BE2C (cell line): Measurements from ENCODE around the gene TUSC2.
A peak's percentile ranks its signal among the peaks of the same experiment; 100 is the strongest.

Source experiments
- DNase-seq: peaks from one replicate; pipeline ENCODE4 v3.0.0-alpha.2; 2020
- H3K27me3 ChIP-seq: fragments of 250-450 bp; sonication (Bioruptor Pico); 2 replicates; pipeline ENCODE4 v1.5.1; 2020; ENCODE audit warnings: mild to moderate bottlenecking
- H3K36me3 ChIP-seq: fragments of 250-450 bp; sonication (Bioruptor Pico); 2 replicates; pipeline ENCODE4 v1.5.1; 2020; ENCODE audit warnings: mild to moderate bottlenecking
- H3K4me1 ChIP-seq: fragments of 250-450 bp; sonication (Bioruptor Pico); 2 replicates; pipeline ENCODE4 v1.5.1; 2020
- H3K4me3 ChIP-seq: 2 replicates; pipeline ENCODE4 v1.5.1; 2011; ENCODE audit warnings: low read depth, low read length
- H3K9me3 ChIP-seq: fragments of 250-450 bp; sonication (Bioruptor Pico); 2 replicates; pipeline ENCODE4 v1.5.1; 2020
- TF ChIP-seq, protein P1 (sequence below): IDR thresholded peaks from 2 replicates; pipeline ENCODE4 v1.5.1; 2012; ENCODE audit warnings: mild to moderate bottlenecking, low read depth, low read length

The TUSC2 gene

GRCh38 chr3:50325113-50325480 is 2.9 kb downstream of the TUSC2 start:
- H3K4me1 ChIP-seq = peaks cover 3% of the 10 kb centered on the region
- no peak overlapping the region for H3K4me3 ChIP-seq
- TF ChIP-seq, protein P1, sequence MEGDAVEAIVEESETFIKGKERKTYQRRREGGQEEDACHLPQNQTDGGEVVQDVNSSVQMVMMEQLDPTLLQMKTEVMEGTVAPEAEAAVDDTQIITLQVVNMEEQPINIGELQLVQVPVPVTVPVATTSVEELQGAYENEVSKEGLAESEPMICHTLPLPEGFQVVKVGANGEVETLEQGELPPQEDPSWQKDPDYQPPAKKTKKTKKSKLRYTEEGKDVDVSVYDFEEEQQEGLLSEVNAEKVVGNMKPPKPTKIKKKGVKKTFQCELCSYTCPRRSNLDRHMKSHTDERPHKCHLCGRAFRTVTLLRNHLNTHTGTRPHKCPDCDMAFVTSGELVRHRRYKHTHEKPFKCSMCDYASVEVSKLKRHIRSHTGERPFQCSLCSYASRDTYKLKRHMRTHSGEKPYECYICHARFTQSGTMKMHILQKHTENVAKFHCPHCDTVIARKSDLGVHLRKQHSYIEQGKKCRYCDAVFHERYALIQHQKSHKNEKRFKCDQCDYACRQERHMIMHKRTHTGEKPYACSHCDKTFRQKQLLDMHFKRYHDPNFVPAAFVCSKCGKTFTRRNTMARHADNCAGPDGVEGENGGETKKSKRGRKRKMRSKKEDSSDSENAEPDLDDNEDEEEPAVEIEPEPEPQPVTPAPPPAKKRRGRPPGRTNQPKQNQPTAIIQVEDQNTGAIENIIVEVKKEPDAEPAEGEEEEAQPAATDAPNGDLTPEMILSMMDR = no peak
- H3K36me3 ChIP-seq = peaks cover 4% of the 10 kb centered on the region
- DNase-seq = no peak
- H3K27me3 ChIP-seq = no peaks in the 10 kb centered on the region
- no peaks in the 10 kb centered on the region for H3K9me3 ChIP-seq

DNA sequence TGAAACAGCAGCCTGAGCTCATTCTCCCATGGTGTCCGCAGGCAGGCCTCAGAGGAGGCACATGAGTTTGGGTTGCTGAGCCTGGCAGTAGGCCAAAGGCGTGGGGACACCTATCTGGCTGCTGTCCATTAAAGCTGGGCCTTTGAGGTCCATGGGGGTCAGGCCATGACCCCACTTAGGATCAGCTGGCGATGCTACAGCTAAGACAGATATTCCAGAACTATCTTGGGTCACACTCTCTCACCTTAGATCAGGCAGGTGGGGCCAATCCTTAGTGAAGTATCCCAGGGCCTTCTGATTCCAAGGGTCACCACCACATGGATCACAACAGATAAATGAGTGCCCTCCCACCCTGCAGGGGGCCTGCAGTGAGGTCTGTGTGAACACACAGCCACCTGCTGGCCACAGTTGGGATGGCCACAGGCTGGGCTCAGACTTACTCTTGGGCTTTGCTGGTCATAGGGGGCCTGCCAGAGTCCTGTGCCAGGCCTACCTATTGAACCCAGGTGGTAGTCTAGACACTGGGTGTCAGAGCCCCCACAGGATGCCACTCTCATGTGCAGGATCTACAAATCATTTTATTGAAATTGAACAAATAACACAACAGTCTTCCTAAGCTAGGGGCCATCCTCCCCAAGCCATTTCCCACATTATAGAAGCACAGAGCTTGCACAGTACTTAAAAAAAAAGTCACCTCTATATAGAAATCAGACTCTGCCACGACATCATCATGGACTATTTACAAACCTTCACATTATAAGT is 3.5 kb downstream of the TUSC2 start:
- Histone ChIP-seq H3K4me3 (no peak overlapping the region), H3K36me3 (peaks cover 6% of the 10 kb centered on the region), H3K27me3 (no peaks in the 10 kb centered on the region), H3K4me1 (peaks cover 3% of the 10 kb centered on the region), H3K9me3 (no peaks in the 10 kb centered on the region)
- peak; percentile 81 for DNase-seq
- TF ChIP-seq, protein P1 = peak; percentile 73

- Histone ChIP-seq H3K27me3 (no peaks in the 10 kb centered on the region), H3K4me3 (no peak overlapping the region), H3K9me3 (no peaks in the 10 kb centered on the region), H3K36me3 (peaks cover 15% of the 10 kb centered on the region), H3K4me1 (peaks cover 3% of the 10 kb centered on the region)
- TF ChIP-seq, protein P1 = no peak
- DNase-seq = no peak
Measured at GRCh38 chr3:50323614-50324199, 4.3 kb downstream of the TUSC2 start.

DNA sequence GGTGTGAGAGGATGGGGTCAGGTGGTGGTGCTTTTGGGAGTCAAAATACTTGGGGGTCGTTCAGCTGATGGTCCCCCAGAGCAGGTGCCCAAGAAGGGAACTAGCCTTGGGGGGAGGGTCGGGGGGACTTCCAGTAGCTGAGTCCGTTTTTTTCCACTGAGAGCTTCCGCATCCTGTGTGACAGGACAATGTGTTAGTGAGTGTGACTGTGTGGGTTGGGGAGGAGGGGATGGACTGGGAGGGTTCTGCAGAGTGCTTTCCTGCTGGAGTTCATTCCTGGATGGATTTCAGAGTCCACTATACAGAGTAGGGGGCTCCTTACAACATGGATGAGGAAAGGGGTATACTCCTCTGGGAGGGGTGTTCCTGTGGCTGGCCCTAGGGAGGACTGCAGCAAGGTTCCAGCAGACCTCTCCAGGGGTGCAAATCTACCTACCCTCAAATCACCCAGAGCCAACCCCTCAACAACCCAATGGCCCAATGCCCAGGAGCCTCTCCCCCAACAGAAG is 4.9 kb downstream of the TUSC2 start:
- peaks cover 3% of the 10 kb centered on the region for H3K4me1 ChIP-seq
- no peaks in the 10 kb centered on the region for H3K27me3 ChIP-seq
- no peak overlapping the region for H3K4me3 ChIP-seq
- TF ChIP-seq, protein P1 = no peak
- H3K36me3 ChIP-seq = peaks cover 17% of the 10 kb centered on the region
- H3K9me3 ChIP-seq = no peaks in the 10 kb centered on the region
- DNase-seq = no peak

DNA sequence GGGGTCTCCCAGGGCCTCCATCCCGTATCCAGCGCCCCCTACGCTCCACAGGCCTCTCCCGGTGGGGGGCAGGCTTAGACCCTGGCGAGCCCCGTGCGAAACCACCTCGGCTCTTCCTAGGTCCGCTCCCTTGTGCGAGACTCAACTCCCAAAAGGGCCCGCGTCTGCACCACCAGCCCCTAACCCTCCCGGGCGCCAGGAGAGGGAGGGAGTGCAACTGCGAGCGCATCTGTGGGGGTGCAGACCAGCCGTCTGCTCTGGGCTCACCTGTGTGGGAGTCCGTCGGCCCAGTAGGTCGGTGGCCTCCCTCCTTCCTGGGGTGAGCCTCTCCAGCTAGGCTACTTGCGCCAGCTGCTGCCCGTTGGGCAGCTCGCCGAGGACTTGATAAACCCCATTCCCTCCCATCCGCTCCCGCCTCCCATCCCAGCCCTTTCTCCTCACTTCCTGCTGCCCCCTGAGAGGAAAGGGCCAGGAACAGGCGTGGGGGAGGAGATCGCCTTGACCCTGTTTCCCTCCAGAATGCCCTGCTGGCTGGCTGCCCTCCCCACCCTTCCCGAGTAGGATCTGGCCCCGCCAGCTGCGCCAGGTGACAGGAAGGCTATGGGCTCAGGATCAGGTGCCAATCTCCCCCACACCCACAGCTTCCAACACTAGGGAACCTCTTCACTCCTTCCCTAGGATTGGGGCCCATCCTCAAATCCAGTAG is 5.5 kb downstream of the TUSC2 start, which contains the start of gene HYAL2:
HYAL2 (minus strand) TSS at position 360 of the 706 bp plus-strand sequence. CDS start 2,256 bp downstream, outside the sequence.
- Histone ChIP-seq H3K4me3 (peak within 1 kb of the TSS; percentile 65), H3K36me3 (peaks cover 17% of the 10 kb centered on the region), H3K27me3 (no peaks in the 10 kb centered on the region), H3K4me1 (peaks cover 3% of the 10 kb centered on the region), H3K9me3 (no peaks in the 10 kb centered on the region)
- TF ChIP-seq, protein P1 = no peak
- DNase-seq = no peak

- no peak for DNase-seq
- H3K27me3 ChIP-seq = no peaks in the 10 kb centered on the region
- no peaks in the 10 kb centered on the region for H3K9me3 ChIP-seq
- TF ChIP-seq, protein P1 = no peak
- peaks cover 3% of the 10 kb centered on the region for H3K4me1 ChIP-seq
- peak overlapping the region; percentile 21; the same call in 1 of the 2 replicates for H3K4me3 ChIP-seq
- peaks cover 17% of the 10 kb centered on the region for H3K36me3 ChIP-seq
Measured at GRCh38 chr3:50322115-50322385, 6.0 kb downstream of the TUSC2 start.
